HG03354 (cell line): ENCODE results near the gene GHR.
"Not testable (repeated sequence)": the region's sequence is repeated elsewhere in the genome, so short reads cannot be mapped to it uniquely, and the experiment has no call there.

Source experiments
- ATAC-seq: cut with Tn5 transposase; IDR thresholded peaks from one replicate; pipeline ENCODE4 v1.9.1; 2021; ENCODE audit warnings: mild to moderate bottlenecking; ENCODE audit not compliant: unreplicated experiment, poor library complexity, severe bottlenecking

The GHR gene

GRCh38 chr5:42666869-42667268 lies 243.6 kb downstream of the GHR start:
- ATAC-seq: no peak

GRCh38 chr5:42668254-42668653 lies 245.0 kb downstream of the GHR start:
- no peak for ATAC-seq

- no peak for ATAC-seq
Measured at GRCh38 chr5:42672925-42673324, 249.7 kb downstream of the GHR start.

GRCh38 chr5:42675602-42676001 lies 252.4 kb downstream of the GHR start:
- no peak for ATAC-seq

DNA sequence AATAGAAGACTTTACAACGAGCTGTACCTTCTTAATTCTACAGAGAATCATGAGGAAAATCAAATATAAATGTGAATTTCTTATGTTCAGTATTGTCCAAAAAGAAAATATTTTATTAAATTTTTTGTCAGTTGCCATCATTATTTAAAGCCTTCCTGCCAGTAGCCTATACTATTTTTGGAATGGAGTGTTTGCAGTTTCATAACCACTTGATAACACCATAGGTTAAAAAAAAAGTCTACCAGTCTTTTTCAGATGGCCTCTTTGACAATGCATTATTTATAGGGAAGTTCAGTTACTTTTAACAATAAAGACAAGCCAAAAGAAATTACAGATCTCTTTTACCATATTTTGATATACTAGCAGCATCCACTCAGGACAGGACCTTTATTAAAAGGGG lies 253.1 kb downstream of the GHR start:
- ATAC-seq: no peak

GRCh38 chr5:42677156-42677842 lies 254.1 kb downstream of the GHR start:
- no peak for ATAC-seq

DNA sequence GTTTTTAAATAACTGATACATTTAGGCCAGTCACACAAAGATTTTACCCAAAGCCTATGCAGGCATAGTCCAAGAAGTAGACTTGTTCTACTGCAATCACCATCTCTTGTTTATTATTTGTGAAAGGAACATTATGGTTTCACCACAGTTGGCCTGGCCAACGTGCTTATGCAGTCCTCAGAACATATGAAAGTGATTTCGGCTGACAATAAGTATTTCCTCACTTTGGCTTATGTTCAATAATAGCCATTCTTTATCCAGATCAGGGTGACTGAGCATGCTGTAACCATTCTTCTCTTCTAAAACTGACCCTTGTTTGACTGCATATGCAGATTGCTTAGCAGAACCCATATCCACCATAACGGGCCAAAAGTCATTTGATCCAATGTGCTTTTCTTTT lies 256.8 kb downstream of the GHR start:
- ATAC-seq: no peak

DNA sequence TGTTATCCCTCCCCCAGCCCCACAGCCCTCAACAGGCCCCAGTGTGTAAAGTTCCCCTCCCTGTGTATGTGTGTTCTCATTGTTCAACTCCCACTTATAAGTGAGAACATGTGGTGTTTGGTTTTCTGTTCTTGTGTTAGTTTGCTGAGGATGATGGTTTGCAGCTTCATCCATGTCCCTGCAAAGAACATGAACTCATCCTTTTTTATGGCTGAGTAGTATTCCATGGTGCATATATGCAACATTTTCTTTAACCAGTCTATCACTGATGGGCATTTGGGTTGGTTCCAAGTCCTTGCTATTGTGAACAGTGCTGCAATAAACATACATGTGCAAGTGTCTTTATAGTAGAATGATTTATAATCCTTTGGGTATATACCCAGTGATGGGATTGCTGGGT lies 261.8 kb downstream of the GHR start:
- not testable (repeated sequence) for ATAC-seq

DNA sequence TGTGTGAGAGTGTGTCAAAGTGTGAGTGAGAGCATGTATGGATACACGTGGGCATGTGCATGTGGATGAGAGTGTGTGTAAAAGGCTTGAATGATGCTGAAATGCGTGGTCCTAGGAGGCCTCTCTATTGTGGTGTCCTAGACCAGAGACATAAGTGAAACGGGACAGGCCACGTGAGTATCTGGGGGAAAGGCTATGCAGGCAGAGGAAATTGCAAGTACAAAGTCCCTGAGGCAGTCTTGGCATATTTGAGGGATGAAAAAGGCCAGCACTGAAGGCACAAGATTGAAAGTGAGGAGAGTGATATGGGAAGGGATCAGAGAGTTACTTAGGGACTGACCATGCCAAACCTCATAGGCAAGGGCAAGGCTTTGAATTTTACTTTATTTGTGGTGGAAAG lies 266.2 kb downstream of the GHR start:
- ATAC-seq: no peak

DNA sequence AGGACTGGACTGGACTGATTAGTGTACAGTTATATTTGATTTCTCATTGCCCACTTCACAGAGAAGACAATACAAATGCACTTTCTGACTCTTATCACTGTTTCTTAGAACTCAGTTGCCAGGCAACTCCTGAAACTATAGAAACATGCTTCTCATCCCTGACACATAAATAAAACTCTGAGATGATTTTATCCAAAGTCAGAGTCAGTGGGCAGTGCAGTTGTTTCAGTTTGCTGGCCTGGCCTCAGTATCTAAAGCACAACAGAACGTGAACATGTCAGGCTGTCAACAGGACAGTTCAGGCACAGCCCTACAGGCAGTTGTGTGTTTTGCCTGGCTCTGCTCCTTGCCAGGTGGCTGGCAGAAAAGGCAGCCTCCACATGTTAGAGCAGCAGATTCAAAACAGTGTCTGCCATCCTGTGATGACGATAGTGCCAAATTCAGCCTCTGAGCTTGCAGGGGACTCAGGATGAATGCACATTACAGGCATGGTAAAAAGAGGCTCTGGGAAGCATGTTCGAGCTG lies 268.2 kb downstream of the GHR start:
- ATAC-seq: no peak

- ATAC-seq: no peak
Measured at GRCh38 chr5:42701351-42702059, 278.3 kb downstream of the GHR start.

GRCh38 chr5:42703238-42703637 lies 280.0 kb downstream of the GHR start:
- no peak for ATAC-seq

GRCh38 chr5:42715785-42716184 lies 292.5 kb downstream of the GHR start:
- ATAC-seq: no peak

GRCh38 chr5:42718591-42718990 lies 295.4 kb downstream of the GHR start:
- ATAC-seq: peak; percentile 95

DNA sequence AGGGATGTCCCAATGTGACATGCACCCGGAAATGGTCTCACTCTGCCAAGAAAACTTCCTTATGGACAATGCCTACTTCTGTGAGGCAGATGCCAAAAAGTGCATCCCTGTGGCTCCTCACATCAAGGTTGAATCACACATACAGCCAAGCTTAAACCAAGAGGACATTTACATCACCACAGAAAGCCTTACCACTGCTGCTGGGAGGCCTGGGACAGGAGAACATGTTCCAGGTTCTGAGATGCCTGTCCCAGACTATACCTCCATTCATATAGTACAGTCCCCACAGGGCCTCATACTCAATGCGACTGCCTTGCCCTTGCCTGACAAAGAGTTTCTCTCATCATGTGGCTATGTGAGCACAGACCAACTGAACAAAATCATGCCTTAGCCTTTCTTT lies 295.8 kb downstream of the GHR start:
- peak; percentile 15 for ATAC-seq

DNA sequence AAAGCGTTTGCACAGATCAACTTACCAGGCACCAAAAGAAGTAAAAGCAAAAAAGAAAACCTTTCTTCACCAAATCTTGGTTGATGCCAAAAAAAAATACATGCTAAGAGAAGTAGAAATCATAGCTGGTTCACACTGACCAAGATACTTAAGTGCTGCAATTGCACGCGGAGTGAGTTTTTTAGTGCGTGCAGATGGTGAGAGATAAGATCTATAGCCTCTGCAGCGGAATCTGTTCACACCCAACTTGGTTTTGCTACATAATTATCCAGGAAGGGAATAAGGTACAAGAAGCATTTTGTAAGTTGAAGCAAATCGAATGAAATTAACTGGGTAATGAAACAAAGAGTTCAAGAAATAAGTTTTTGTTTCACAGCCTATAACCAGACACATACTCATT lies 297.0 kb downstream of the GHR start:
- no peak for ATAC-seq

GRCh38 chr5:42721484-42721883 lies 298.2 kb downstream of the GHR start:
- ATAC-seq: no peak

DNA sequence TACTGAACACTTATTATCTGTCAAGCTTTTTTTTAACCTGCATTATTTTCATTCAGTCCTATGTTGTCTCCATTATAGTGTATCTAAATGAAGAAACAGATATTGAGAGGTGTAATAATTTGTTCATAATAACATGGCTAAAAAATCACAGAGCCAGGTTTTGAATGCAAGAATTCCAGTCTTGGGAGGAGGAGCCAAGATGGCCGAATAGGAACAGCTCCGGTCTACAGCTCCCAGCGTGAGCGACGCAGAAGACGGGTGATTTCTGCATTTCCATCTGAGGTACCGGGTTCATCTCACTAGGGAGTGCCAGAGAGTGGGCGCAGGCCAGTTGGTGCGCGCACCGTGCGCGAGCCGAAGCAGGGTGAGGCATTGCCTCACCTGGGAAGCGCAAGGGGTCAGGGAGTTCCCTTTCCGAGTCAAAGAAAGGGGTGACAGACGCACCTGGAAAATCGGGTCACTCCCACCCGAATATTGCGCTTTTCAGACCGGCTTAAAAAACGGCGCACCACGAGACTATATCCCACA lies 311.4 kb downstream of the GHR start:
- ATAC-seq: not testable (repeated sequence)

- no peak for ATAC-seq
Measured at GRCh38 chr5:42740920-42741319, 317.7 kb downstream of the GHR start.

- ATAC-seq: no peak
Measured at GRCh38 chr5:42745426-42745825, 322.2 kb downstream of the GHR start.

DNA sequence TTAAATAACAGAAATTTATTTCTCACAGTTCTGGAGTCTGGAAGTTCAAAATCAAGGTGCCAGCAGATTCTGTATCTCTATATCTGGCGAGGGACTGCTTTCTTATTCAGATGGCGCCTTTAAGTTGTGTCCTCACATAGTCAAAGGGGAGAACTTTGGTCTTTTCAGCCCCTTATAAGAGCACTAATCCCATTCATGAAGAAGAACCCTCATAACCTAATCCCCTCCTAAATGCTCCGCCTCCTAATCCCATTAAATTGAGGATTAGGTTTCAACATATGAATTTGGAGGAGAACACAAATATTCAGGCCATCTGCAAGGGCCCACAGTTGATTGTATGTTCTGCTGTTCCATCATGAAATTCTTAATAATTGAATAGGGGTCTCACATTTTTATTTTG lies 322.6 kb downstream of the GHR start:
- no peak for ATAC-seq
